Neuronal stem cell (in vitro differentiated cells): ENCODE results near the gene GAK.

Source experiments
- DNase-seq: peaks from one replicate; pipeline ENCODE4 v3.0.0-alpha.2; 2013; ENCODE audit warnings: low spot score
- H2AFZ ChIP-seq: one replicate; pipeline ENCODE4 v1.6.1; 2013; ENCODE audit warnings: mild to moderate bottlenecking, low read length, inconsistent platforms
- H2AK5ac ChIP-seq: 2 replicates; pipeline ENCODE4 v1.6.1; 2013; ENCODE audit warnings: low read depth, mild to moderate bottlenecking, inconsistent platforms, low read length, moderate library complexity, mixed read lengths
- H2BK120ac ChIP-seq: 2 replicates; pipeline ENCODE4 v1.6.1; 2013; ENCODE audit warnings: low read depth, mild to moderate bottlenecking, inconsistent platforms, low read length, moderate library complexity, mixed read lengths
- H2BK12ac ChIP-seq: one replicate; pipeline ENCODE4 v1.6.1; 2013; ENCODE audit warnings: low read length, inconsistent platforms
- H2BK15ac ChIP-seq: 2 replicates; pipeline ENCODE4 v1.6.1; 2013; ENCODE audit warnings: mild to moderate bottlenecking, low read length, inconsistent platforms, mixed read lengths
- H2BK5ac ChIP-seq: one replicate; pipeline ENCODE4 v1.6.1; 2013; ENCODE audit warnings: inconsistent platforms, mild to moderate bottlenecking, low read length, moderate library complexity
- H3K14ac ChIP-seq: one replicate; pipeline ENCODE4 v1.6.1; 2013; ENCODE audit warnings: low read length, inconsistent platforms
- H3K18ac ChIP-seq: 2 replicates; pipeline ENCODE4 v1.6.1; 2013; ENCODE audit warnings: low read length, inconsistent platforms
- H3K23ac ChIP-seq: 2 replicates; pipeline ENCODE4 v1.6.1; 2013; ENCODE audit warnings: low read depth, mild to moderate bottlenecking, mixed read lengths, low read length, inconsistent platforms; ENCODE audit not compliant: poor library complexity
- H3K27ac ChIP-seq: replicated peaks from 3 replicates; pipeline ENCODE4 v1.5.1; 2013; ENCODE audit warnings: low read length, inconsistent platforms
- H3K27me3 ChIP-seq, 3 experiments: 2 replicates each; pipeline ENCODE4 v1.6.1; 2013; ENCODE audit warnings: low read length in 3 of 3, mild to moderate bottlenecking in 2 of 3, inconsistent platforms in 1 of 3, low read depth in 1 of 3, mixed read lengths in 1 of 3, moderate library complexity in 1 of 3; ENCODE audit not compliant: control insufficient read depth in 3 of 3, insufficient read depth in 3 of 3
- H3K36me3 ChIP-seq, 2 donors: replicated peaks in 1 of 2; 2 replicates each; pipeline ENCODE4 v1.6.1; 2013; ENCODE audit warnings: low read length in 2 of 2; ENCODE audit not compliant: control insufficient read depth in 2 of 2, insufficient read depth in 2 of 2
- H3K4ac ChIP-seq: 2 replicates; pipeline ENCODE4 v1.6.1; 2013; ENCODE audit warnings: inconsistent platforms, mild to moderate bottlenecking, low read length, moderate library complexity
- H3K4me1 ChIP-seq, 2 donors: 1 replicate in 1 of 2; 2 replicates in 1 of 2; pipeline ENCODE4 v1.6.1; 2013; ENCODE audit warnings: low read length in 2 of 2, low read depth in 1 of 2; ENCODE audit not compliant: control insufficient read depth in 2 of 2, insufficient read depth in 1 of 2
- H3K4me2 ChIP-seq: one replicate; pipeline ENCODE4 v1.6.1; 2013; ENCODE audit warnings: mild to moderate bottlenecking, low read length, inconsistent platforms; ENCODE audit not compliant: insufficient read depth, poor library complexity, severe bottlenecking
- H3K4me3 ChIP-seq, 2 donors: 2 replicates each; pipeline ENCODE4 v1.5.1; 2013; ENCODE audit warnings: low read length in 2 of 2, mild to moderate bottlenecking in 2 of 2, inconsistent platforms in 1 of 2, moderate library complexity in 1 of 2
- H3K79me1 ChIP-seq: one replicate; pipeline ENCODE4 v1.6.1; 2013; ENCODE audit warnings: low read depth, mild to moderate bottlenecking, inconsistent platforms, low read length, moderate library complexity
- H3K9ac ChIP-seq: one replicate; pipeline ENCODE4 v1.6.1; 2013; ENCODE audit warnings: mild to moderate bottlenecking, low read depth, low read length, inconsistent platforms; ENCODE audit not compliant: poor library complexity
- H3K9me3 ChIP-seq, 2 donors: replicated peaks in 1 of 2; 2 replicates each; pipeline versions ENCODE3 to v1.6.1; 2013; ENCODE audit warnings: low read length in 2 of 2, mild to moderate bottlenecking in 2 of 2, inconsistent platforms in 1 of 2, low read depth in 1 of 2, mixed read lengths in 1 of 2, moderate library complexity in 1 of 2; ENCODE audit not compliant: control insufficient read depth in 2 of 2, insufficient read depth in 1 of 2
- H4K8ac ChIP-seq: one replicate; pipeline ENCODE4 v1.6.1; 2013; ENCODE audit warnings: low read depth, mild to moderate bottlenecking, inconsistent platforms, low read length, moderate library complexity
- H4K91ac ChIP-seq: one replicate; pipeline ENCODE4 v1.6.1; 2013; ENCODE audit warnings: low read length, low read depth, mild to moderate bottlenecking, inconsistent platforms; ENCODE audit not compliant: poor library complexity
- WGBS, 2 donors: extraction: QIAGEN DNeasy Blood & Tissue Kit; methylation state at CpG; one replicate each; pipeline ENCODE4 v1.1.7; 2013; ENCODE audit warnings: missing lambda C conversion rate in 2 of 2, mixed read lengths in 1 of 2; ENCODE audit not compliant: insufficient read length in 2 of 2, insufficient replicate concordance in 1 of 2; ENCODE audit errors: extremely low coverage in 2 of 2; 5-methylcytosine and 5-hydroxymethylcytosine counted together

Gene GAK

GRCh38 chr4:801436-802124 is 130.5 kb downstream of the GAK start:
- no peak overlapping the region for H2BK12ac ChIP-seq

More at GRCh38 chr4:801436-802124, 130.5 kb downstream of the GAK start:
- Histone ChIP-seq H3K27ac (no peak overlapping the region), H3K18ac (no peak overlapping the region), H3K23ac (peak overlapping the region; percentile 66), H2AK5ac (no peak overlapping the region), H4K91ac (no peak overlapping the region), H2BK120ac (no peak overlapping the region), H3K79me1 (no peaks in the 10 kb centered on the region), H3K9me3 (peaks cover 0 to 5% of the 10 kb centered on the region in 2 donors), H2AFZ (no peak overlapping the region), H2BK5ac (no peak overlapping the region), H4K8ac (no peak overlapping the region), H3K4ac (no peak overlapping the region), H3K36me3 (no peaks in the 10 kb centered on the region), H3K9ac (no peak overlapping the region), H3K27me3 (peaks cover 0 to 8% (median 4%) of the 10 kb centered on the region in 3 experiments), H2BK15ac (no peak overlapping the region), H3K4me2 (no peak overlapping the region), H3K4me1 (no peaks in the 10 kb centered on the region), H3K4me3 (no peak overlapping the region), H3K14ac (no peak overlapping the region)
- no peak for DNase-seq
- no CpG with 5 or more reads among the region's 13 CpGs for WGBS, 2 donors
